NCI-H774 (cell line): ENCODE results near the gene KCNJ14.
A peak's percentile ranks its signal among the peaks of the same experiment; 100 is the strongest.

Experiments
- DNase-seq: peaks from one replicate; lab custom pipeline; 2025; lab: John Stamatoyannopoulos, UW

Gene KCNJ14

DNA sequence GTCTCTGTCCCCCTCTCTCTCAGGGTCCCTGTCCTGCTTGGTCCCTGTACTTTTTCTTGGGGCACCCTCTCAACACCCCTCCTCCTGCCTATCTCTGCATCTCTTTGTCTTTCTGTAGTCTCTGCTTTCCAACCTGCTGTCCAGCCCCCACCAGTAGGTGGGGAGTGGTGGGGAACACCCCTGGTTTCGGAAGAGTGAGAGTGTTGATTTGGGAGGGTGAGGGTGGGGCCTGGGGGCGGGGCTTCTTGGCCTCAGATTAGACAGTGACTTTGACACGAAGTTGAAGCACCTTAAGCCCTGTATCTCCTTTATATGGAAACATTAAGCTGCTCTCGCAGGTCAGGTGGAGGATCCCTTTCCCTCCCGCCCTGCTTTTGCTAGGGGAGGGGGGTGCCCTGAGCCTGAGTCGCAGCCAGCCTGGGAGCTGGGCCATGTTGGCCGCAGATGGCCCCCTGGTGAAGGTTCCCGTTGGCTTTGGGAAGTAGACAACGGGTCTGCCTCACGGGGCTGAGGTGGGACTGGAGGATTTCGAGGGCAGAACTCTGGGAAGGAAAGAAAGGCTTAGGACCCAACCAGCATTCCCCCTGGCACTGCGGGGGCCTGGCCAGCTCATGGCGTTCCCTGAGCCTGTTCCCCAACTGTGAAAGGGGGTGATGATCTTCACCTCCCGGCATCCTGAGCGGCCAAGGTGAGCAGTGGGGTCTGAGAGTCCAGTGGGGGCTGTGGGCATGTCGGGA, at the start of gene KCNJ14:
Gene KCNJ14, plus strand, starts transcription at position 404 of the 737 bp plus-strand sequence. CDS start 6,151 bp downstream, outside the sequence.
- no peak for DNase-seq

DNA sequence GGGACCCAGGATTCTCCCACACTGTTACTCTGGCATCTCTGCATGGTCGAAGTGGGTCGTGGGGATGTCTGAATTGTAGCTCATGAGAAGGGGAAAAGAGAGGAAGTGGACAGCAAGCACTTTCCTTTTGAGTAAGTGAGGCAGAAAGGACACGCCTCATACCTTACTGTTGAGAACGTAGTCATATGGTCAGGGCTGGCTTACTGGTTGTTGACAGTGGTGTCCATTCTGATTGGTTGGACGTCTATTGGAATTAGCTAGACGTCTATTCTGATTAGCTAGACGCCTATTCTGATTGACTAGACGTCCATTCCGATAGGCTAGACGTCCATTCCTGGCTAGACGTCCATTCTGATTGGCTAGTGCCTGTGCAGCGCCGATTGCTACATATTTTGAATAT, 49.5 kb upstream of the KCNJ14 start:
- no peak for DNase-seq

DNA sequence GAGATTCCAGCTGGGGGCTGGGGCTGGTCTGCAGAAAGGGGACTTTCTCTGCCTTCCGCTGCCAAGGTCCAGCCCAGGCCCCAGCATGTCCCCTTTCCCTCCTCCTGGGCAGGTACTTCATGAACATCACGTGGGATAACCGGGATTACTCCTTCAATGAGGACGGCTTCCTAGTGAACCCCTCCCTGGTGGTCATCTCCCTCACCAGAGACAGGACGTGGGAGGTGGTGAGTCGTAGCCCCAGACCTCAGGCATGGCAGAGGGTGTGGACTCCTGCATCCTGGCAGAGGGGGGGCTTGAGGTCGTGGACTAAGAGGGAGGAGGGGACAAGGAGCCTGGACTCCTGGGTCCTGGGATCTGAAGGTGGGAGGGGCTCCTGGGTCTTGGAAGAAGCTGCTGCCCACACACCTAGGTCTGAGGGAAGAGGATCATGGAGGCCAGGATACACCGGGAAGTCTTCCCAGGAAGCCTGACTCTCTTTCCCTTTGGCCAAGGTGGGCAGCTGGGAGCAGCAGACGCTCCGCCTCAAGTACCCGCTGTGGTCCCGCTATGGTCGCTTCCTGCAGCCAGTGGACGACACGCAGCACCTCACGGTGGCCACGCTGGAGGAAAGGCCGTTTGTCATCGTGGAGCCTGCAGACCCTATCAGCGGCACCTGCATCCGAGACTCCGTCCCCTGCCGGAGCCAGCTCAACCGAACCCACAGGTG, 41.3 kb upstream of the KCNJ14 start:
- no peak for DNase-seq

DNA sequence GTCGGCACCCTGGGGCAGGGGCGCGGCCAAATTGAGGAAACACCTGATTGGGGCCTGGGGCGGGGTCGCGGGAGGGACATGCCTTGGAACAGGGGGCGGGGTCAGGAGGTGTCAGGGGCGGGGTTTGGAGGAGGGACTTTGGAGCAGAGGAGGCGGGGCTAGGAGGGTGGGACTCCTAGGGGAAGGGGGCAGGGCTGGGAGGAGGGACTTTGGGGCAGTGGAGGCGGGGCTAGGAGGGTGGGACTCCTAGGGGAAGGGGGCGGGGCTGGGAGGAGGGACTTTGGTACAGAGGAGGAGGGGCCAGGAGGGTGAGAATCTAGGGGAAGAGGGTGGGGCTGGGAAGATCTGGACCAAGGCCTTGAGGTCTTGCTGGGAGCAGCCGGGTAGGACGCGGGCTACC, 40.0 kb upstream of the KCNJ14 start:
- DNase-seq = peak; percentile 51

DNA sequence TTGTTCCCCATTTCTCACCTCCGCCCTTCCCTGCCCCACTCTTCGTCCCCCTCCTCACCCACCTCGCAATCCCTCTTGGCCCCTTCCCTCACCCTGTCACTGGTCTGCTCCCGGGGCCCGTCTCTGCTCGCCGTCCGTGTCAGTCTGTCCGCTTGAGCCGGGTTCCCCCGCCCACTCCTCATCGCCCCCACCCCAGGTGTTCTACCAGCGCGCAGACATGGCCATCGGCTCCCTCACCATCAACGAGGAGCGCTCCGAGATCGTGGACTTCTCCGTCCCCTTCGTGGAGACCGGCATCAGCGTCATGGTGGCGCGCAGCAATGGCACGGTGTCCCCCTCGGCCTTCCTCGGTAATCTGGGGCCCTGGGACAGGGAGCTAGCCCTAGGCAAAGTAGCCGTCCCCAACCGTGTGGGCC, 39.6 kb upstream of the KCNJ14 start:
- no peak for DNase-seq

DNA sequence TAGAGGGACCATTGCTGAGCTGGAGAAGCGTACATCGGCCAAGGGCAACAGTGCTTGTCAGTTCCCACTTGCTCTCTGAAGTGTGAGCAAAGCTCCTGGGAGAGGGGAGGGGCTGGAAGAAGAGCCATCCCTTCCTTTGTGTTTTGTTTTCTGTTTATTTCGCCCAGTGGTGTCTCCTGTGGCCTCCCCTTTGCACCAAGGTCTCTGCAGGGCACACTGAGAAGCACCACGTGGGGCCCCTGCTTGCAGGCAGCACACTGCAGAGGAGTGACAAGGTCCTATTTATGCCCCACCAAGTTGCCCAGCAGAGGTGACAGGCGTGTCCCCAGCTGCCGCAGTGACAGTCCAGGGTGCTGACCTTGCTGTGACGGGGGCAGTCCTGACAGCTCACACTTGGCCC, 38.0 kb upstream of the KCNJ14 start:
- no peak for DNase-seq

DNA sequence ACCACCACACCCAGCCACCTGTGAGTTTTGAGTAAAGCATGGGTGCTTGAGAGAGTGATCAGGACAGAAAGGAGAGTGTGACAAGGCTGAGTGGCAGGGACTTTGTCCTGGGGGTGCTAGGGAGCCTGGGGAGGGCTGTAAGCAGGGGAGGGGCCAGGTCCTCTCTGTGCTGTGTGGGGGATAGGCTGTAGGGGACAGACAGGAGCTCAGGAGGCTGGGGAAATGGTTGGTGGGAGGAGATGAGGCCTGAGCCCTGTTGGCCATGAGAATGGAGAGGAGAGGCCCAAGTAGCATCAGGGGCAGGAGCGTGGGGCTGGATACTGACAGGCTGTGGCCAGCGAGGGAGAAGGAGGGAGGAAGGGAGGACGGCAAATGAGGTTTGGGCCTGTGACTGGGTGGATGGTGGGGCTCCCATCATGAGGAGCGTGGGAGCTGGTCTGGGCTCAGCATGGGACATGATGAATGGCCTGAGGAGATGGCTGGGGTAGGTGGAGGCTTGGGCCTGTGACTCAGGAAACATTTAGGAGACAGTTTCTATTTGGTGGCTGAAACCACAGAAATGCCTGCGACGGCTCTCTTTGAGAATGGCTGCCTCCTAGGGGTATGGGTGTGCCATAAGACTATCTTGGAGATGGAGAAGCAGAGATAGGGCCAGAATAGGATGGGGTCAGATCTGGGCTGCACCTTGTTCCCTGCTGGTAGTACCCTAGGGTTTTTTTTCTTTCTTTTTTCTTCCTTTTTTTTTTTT, 36.9 kb upstream of the KCNJ14 start:
- DNase-seq = no peak

DNA sequence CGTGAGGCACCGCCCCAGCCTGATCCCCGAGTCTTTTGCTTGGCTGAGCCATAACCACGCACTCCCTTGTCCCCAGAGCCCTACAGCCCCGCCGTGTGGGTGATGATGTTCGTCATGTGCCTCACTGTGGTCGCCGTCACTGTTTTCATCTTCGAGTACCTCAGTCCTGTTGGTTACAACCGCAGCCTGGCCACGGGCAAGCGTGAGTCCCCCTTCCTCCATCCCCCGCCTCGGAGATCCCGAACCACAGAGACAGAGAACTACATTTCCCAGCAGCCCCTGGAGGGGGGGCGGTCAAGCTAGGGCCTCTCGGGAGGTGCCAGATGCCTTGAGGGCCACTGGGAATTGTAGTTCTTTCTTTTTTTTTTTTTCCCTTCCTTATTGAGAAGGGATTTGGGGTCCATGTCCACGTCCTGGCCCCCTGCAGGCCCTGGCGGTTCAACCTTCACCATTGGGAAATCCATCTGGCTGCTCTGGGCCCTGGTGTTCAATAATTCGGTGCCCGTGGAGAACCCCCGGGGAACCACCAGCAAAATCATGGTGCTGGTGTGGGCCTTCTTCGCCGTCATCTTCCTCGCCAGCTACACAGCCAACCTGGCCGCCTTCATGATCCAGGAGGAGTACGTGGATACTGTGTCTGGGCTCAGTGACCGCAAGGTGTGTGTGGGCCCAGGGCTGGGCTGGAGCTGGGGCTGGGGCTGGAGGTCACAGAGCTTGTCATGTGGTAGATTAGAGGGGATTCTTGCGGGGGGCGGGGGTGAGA, 36.0 kb upstream of the KCNJ14 start:
- DNase-seq = no peak

DNA sequence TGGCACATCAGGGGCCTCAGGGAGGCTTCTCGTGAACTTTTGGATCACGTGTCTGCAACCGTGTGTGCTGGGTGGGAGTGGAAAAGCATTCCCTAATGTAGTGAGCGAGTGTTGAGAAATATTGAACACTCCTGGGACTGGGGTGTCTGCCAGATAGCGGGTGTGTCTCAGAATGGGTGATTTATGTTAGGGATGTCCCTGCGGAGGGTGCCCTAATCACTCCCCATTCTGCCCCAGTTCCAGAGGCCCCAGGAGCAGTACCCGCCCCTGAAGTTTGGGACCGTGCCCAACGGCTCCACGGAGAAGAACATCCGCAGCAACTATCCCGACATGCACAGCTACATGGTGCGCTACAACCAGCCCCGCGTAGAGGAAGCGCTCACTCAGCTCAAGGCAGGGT, 33.8 kb upstream of the KCNJ14 start:
- DNase-seq = no peak

DNA sequence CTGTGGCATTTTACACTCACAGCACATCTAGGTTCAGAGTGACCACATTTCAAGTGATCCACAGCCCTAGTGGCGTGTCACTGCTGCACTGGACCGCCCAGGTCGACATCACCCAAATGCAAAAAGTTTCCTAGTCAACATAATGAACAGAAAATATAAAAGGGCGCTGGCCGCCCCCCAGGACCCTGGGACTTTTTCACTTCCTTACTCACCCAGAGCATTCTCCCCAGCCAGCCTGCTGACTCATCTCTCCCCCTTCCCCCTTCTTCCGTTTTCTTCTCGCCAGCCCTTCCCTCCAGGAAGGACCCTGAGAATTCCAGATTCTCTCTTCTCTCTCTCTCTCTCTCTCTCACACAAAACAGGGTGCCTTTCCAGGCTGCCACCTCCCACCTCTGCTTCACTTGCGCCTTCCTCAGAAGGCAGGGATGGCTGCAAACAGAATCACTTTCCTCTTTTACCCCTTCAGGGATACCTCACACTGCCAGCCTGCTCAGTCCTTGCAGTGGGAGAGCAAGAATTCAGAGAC, 30.6 kb upstream of the KCNJ14 start:
- no peak for DNase-seq

DNA sequence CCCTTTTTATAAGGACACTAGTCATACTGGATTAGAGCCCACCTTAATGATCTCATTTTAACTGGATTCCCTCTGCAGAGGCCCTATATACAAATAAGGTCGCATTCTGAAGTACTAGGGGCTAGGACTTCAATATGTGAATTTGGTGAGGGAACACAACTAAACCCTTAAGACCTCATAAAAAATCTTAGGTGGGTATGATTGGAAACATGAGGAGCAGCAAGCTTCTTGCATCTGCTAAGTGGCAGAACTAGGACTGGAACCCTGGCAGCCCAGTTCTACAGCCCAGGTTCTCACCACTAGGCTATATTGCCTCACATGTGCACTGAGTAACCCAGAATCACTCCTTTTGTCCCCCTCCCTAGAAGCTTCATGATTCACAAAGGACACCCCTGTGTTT, 26.7 kb upstream of the KCNJ14 start:
- no peak for DNase-seq

DNA sequence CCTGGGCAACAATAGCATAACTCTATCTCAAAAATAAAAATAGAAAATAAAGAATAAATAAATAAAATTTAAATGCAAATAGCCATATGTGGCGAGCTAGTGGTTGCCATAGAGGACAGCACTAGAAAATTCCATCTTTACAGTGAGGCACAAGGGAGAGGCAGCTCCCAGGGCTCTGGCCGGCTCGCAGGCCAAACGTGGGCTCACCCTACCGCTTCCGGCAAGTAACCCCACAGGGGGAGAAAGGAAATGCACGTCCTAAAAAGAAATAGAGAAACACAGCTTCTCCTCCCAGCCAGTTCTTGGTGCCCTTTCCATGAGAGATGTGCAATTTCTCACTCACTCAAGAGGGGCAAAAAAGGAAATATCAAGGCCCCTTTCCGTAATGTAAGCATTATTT, 22.0 kb upstream of the KCNJ14 start:
- DNase-seq = no peak

DNA sequence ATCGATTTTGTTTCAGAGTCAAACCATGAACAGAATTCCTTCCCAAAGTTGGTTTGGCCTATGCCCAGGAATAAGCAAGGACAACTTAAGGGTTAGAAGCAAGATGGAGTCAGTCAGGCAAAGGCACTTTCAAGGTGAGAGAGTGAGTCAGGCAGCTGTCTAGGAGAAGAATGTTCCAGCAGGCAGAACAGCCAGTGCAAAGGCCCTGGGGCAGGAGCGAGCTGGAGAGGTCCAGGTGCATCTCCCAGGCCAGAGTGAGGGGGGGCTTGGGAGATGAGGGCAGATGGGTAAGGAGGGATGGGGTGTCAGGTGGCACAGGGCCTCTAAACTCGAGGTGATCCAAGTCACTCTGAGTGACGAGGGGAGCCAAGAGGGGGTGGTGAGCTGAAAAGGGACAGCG, 18.8 kb upstream of the KCNJ14 start:
- DNase-seq = no peak

DNA sequence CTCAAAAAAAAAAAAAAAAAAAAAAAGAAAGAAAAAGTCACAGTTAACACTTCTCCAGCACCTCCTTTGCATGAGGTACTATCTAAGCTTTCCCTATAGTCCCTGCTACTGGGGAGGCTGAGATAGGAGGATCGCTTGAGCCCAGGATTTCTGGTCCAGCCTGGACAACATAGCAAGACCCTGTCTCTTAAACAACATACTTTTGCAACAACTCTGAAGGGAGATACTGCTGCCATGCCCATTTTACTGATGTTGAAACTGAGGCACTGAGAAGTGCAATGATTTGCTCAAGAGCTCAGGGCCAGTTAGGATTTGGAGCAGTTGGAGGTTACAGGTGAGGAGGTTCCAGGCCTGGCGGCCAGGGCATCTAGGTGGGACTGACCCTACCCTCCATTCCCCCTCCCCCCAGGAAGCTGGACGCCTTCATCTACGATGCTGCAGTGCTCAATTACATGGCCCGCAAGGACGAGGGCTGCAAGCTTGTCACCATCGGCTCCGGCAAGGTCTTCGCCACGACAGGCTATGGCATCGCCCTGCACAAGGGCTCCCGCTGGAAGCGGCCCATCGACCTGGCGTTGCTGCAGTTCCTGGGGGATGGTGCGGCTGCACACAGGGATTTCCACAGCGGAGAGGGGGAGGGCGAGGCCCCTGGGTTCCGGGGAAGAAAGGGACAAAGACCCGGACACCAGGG, 13.9 kb upstream of the KCNJ14 start:
- DNase-seq = no peak

DNA sequence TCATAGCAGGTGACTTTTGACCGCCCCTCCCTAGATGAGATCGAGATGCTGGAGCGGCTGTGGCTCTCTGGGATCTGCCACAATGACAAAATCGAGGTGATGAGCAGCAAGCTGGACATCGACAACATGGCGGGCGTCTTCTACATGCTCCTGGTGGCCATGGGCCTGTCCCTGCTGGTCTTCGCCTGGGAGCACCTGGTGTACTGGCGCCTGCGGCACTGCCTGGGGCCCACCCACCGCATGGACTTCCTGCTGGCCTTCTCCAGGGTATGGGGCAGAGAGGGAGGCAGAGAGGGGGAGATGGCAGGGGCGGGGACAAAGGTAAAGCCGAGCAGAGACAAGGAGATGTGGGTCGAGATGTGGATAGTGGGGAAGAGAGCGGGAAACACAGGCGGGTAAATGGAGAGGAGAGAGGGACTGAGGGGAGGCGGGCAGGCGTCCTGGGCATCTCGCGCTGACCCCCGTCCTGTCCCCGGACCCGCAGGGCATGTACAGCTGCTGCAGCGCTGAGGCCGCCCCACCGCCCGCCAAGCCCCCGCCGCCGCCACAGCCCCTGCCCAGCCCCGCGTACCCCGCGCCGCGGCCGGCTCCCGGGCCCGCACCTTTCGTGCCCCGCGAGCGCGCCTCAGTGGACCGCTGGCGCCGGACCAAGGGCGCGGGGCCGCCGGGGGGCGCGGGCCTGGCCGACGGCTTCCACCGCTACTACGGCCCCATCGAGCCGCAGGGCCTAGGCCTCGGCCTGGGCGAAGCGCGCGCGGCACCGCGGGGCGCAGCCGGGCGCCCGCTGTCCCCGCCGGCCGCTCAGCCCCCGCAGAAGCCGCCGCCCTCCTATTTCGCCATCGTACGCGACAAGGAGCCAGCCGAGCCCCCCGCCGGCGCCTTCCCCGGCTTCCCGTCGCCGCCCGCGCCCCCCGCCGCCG, 13.0 kb upstream of the KCNJ14 start:
- DNase-seq = no peak

DNA sequence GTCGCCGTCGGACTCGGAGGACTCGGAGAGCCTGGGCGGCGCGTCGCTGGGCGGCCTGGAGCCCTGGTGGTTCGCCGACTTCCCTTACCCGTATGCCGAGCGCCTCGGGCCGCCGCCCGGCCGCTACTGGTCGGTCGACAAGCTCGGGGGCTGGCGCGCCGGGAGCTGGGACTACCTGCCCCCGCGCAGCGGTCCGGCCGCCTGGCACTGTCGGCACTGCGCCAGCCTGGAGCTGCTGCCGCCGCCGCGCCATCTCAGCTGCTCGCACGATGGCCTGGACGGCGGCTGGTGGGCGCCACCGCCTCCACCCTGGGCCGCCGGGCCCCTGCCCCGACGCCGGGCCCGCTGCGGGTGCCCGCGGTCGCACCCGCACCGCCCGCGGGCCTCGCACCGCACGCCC, 12.1 kb upstream of the KCNJ14 start:
- no peak for DNase-seq

DNA sequence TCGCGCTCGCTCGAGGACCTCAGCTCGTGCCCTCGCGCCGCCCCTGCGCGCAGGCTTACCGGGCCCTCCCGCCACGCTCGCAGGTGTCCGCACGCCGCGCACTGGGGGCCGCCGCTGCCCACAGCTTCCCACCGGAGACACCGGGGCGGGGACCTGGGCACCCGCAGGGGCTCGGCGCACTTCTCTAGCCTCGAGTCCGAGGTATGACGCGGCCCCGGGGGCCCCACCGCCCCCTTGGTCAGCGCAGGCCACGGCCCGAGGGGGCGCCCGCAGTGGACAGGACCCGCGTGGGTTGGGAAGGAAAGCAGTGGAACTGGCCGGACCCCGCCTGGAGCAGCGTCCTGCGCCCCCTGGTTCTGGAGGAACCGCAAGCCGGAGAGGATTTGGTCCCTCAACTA, 11.6 kb upstream of the KCNJ14 start:
- no peak for DNase-seq

DNA sequence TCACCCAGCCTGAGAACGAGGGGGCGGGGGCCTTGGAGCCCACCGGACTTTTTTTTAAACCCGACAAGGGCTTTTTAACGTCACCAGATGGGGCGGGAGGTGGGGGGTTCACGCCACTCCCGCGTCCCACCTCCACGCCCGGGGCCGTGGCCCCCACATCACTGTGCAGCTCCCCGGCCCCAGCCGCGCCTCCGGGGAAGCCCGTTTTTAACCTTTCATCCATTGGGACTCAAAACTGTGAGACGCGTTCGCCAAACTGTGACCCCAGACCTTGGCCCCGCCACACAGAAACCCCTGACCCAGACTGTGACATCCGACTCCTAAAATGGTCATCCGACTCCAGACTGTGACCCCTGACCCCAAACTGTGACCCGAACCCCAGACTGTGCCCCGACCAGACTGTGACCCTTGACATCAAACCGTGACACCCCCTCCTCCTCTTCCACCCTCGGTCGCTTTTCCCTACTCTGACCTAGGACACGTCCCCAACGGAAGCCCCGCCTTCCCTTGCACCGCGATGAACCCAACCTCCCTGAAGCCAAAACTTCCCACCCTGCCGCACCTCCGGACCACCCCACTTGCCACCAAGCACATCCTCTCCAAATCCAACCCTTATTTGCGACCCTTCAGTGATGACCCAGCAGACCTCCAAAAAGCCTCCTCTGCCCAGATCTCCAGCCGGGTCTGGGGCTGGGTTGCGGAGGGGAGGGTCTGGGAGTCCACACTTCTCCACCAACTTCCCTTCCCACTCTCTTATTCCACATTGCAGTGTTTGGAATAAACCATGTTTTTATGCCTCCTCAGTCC, 11.0 kb upstream of the KCNJ14 start:
- DNase-seq = peak; percentile 7

DNA sequence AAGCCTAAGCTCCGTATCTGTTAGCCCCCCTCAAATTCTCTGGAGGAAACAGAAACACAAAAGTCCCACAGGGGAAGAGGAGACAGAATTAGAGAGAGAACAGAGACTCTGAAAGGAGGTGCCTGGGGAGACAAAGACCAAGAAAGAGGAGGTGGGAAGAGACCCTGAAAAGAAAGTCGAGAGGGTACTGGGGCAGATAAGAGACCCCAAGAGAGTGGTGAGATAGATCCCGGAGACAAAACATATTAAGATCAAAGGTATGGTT, 10.5 kb upstream of the KCNJ14 start:
- no peak for DNase-seq

DNA sequence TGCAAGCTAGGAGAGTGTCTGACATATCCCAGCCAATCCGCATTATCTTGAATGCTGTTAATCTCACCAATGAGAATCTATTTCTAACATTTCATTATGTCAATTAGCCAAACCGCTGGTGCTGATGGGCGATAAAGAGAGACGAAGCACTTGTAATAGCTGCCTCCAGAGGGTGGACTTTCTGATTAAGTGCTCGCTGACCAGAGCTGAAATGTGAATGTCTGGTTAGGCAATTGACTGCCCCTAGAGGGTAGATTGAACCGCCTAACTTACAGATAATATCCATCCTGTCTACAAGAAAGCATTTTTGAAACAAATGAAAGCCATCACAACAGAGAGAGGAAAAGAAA, 10.1 kb upstream of the KCNJ14 start:
- peak; percentile 67 for DNase-seq
